ENCODE results near the gene STKLD1.
"Not testable (repeated sequence)": the region's sequence is repeated elsewhere in the genome, so short reads cannot be mapped to it uniquely, and the experiment has no call there.

STKLD1 gene

GRCh38 chr9:133443982-133444381 lies 67.8 kb downstream of the STKLD1 start:
- no peak for DNase-seq (ENCODE audit: low read depth)

DNA sequence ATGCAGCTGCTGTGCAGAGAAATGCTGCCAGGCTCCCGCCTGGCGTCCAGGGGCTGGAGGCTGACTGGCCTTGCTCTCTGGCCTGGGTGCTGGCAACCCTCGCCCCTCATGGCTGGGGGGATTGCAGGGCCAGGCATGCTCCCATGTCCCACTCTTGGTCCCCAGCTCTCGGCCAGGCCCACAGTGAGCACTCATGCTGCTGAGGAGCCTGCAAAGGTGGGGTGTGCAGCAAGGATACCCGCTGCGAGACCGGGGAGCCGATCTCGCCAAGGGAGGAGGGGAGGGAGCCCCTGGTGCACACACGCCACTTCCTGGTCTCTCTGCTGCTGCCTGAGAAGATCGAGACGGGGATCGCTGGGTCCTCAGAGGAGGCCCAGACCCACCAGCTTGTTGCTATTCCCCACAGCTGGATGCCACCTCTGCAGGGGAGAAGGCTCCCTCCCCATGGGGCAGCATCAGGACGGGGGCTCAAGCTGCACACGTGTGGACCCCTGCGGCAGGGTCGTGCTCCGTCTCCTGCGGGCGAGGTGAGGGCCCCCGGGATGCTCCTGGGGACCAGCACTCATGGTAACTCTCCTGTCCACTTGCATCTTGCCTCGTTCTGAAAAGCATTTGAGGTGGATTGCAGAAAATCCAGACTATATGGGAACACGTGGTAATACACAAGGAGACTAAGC lies 69.3 kb downstream of the STKLD1 start:
- no peak for DNase-seq (ENCODE audit: low read depth)

DNA sequence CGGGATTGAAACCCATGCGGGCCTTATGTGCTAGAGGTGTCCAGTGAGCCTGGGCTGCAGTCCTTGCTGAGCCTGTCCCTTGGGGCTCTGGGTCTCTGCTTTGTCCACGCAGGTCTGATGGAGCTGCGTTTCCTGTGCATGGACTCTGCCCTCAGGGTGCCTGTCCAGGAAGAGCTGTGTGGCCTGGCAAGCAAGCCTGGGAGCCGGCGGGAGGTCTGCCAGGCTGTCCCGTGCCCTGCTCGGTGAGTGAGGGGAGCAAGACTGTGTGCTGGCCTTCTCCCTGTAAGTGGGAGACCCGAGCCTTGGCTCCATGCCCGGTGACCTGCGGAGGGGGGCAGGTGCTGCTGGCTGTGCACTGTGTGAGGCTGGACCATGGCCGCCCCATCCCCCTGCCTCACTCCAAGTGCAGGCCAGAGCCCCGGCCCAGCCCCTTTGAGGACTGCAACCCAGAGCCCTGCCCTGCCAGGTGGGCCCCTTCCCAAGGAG lies 72.4 kb downstream of the STKLD1 start:
- DNase-seq (ENCODE audit: low read depth), result no peak

DNA sequence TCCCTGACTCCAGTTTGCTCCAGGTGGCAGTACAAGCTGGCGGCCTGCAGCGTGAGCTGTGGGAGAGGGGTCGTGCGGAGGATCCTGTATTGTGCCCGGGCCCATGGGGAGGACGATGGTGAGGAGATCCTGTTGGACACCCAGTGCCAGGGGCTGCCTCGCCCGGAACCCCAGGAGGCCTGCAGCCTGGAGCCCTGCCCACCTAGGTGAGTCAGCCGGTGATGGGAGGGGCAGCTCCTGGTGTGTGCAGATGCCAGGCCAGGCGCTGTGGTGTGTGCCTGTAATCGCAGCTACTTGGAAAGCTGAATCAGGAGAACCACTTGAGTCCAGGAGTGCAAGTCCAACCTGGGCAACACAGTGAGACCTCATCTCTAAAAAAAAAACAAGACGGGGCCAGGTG lies 73.6 kb downstream of the STKLD1 start:
- DNase-seq (ENCODE audit: low read depth), result no peak

DNA sequence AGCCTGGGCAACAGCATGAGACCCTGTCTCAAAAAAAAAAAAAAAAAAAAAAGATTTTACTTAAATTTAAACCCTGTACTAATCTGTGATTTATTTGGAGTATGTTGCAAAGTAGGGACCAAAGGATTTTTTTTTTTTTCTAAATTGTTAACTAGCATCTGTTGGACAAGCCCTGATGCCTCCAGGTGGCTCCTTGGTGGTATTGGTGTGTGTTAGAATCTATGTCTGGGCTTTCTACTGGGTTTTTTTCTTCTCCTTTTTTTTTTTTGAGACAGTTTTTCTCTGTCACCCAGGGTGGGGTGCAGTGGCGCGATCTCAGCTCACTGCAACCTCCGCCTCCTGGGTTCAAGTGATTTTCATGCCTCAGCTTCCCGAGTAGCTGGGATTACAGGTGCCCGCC lies 75.7 kb downstream of the STKLD1 start:
- not testable (repeated sequence) for DNase-seq (ENCODE audit: low read depth)

DNA sequence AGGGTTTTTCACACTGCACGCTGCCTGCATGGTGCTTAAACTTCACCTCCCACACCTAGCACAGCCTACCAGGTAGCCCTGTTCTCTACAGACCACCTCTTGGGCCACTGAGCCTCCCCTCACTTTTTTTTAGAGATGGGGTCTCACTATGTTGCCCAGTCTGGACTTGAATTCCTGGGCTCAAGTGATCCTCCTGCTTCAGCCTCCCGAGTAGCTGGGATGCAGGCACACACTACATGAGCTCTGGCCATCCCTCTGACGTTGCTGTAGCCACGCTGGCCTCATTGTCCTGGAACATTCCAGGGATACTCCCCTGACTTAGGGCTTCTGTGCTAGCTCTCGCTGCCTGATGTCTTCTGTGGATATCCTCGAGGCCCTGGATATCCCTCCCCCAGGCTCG lies 76.4 kb downstream of the STKLD1 start:
- no peak for DNase-seq (ENCODE audit: low read depth)

DNA sequence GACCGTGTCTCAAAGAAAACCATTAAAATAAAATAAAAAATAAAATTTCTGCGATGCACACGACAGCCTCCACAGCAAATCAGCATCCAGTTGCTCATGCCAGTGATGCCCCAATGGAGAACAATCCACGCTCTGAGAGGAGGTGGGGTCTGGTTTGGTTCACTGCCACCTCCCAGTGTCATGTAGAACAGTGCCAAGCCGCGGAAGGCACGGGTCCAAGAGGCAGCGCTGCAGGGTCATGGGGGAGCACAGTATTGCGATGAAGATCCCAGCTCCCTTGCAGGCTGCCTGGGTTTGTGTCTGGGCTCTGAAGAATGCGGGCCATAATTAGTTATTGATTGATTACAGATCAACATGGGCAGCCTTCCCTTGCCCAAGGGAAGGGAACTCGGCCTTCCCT lies 77.5 kb downstream of the STKLD1 start:
- no peak for DNase-seq (ENCODE audit: low read depth)

GRCh38 chr9:133454325-133454724 lies 78.2 kb downstream of the STKLD1 start:
- DNase-seq (ENCODE audit: low read depth), result no peak

DNA sequence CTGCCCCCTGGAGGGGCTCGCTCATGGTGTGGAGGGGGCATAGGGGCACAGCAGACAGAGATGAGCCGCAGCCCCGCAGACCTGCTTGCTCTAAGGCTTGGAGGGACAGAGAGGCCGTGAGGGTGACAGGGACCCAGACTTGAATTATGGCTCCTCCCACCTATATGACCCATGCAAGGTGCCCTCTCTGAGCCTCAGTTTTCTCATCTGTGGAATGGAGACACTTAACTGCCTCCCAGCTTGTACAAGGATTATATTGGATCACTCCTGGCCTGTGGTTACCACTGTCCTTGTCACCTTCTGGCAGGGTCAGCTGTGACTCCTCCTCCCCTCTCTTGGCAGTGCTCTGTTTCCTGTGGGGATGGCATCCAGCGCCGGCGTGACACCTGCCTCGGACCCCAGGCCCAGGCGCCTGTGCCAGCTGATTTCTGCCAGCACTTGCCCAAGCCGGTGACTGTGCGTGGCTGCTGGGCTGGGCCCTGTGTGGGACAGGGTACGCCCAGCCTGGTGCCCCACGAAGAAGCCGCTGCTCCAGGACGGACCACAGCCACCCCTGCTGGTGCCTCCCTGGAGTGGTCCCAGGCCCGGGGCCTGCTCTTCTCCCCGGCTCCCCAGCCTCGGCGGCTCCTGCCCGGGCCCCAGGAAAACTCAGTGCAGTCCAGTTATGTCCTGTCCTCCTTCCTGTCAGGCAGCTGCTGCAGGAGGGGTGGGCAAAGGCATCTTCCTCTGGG lies 78.9 kb downstream of the STKLD1 start:
- DNase-seq (ENCODE audit: low read depth), result no peak

All from activated T-cell treated with anti-CD3 and anti-CD28 coated beads for 48 hours (primary cell).